ENCODE measurements around the gene HIVEP3. TPM values are rescaled to one million over a fixed set of nuclear protein-coding genes. Genes with fewer than 3 reads are reported as not detected.

HIVEP3 gene
- total RNA-seq, 2 experiments from 2014 or later, result 13.2 to 13.4 TPM

DNA sequence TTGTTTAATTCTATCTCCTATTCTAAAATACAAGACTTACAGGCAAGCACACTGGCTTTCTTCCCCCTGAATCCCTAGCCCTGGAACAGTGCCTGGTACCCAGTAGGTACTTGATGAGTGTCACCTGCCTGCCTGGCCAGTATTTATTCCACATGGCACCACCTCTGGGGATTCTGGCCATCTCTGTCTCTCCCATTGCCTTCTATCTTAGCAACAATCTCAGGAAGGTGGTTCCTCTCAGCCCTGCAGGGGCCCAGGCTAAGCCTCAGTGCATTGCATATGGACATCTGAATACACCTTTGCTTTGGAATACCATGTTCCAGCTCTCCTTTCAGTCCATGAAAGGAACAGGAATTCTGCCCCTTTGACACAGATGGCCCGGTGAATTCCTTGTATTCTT lies 81.0 kb downstream of the HIVEP3 start:
- intact Hi-C loops (cut with micrococcal nuclease), result no loop called here
- DNase-seq, result no peak
- no peaks in the 10 kb centered on the region for H3K36me3 Mint-ChIP-seq (ENCODE audit: low read depth)
- no peaks in the 10 kb centered on the region for H3K27me3 Mint-ChIP-seq (ENCODE audit: low read depth)
- peaks cover 5% of the 10 kb centered on the region for H3K4me1 Mint-ChIP-seq (ENCODE audit: low read depth)
- CTCF ChIA-PET, result interaction anchor here (1.2 kb wide), 1 partner anchor 181 kb away, joined by 3 read pairs; no protein-coding TSS in a partner anchor
- H3K27ac Mint-ChIP-seq, result no peak overlapping the region
- H3K9me3 Mint-ChIP-seq, result no peaks in the 10 kb centered on the region
- no peak overlapping the region for H3K4me3 Mint-ChIP-seq

DNA sequence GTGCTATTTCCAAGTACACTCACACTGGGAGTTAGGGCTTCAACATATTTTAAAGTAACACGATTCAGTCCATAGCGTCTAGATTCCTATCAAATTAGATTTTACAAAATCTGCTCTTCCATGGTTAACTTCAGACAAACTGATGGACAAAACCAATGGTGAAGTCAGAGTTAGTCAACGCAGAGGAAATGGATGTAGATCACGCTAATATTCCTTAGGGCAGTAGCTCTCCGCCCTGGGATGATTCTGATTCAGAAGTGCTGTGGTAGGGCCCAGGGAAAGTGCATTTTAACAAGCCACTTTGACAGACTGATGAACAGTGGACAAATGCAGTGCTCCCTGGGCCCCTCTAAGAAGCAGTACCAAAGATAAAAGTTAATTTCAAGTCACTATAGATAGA lies 83.2 kb downstream of the HIVEP3 start:
- intact Hi-C loops (cut with micrococcal nuclease), result no loop called here
- no peaks in the 10 kb centered on the region for H3K9me3 Mint-ChIP-seq

DNA sequence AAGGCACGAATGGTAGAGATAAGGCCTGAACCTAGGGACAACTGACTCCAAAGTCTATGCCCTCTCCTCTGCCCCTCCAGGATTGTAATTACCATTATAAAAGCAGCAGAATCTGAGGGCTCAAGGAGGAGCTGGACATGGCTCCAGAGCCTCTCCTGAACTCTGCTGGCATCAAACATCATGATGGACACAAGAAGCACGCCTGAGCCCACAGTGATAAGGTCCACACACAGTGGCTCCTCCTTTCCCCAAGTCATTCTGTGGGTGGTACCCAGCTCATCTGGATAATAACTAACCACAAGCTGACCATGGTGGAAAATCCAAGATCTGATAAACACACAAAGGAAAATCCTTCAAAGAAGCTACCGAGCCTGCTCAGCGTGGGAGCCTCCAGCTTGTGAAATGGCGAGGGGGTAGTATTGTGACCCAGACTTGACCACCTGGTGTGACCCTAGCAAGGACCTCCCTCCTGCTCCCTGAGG lies 85.2 kb downstream of the HIVEP3 start:
- Mint-ChIP-seq H3K4me1 (ENCODE audit: low read depth) (no peaks in the 10 kb centered on the region), H3K27me3 (ENCODE audit: low read depth) (no peaks in the 10 kb centered on the region), H3K27ac (no peak overlapping the region), H3K9me3 (no peaks in the 10 kb centered on the region), H3K36me3 (ENCODE audit: low read depth) (no peaks in the 10 kb centered on the region), H3K4me3 (no peak overlapping the region)
- DNase-seq, result no peak
- CTCF ChIA-PET, result interaction anchor here (1.3 kb wide), 1 partner anchor 28 kb away, joined by 4 read pairs; no protein-coding TSS in a partner anchor
- intact Hi-C loops (cut with micrococcal nuclease), result no loop called here

More for the DNA sequence above, 83.2 kb downstream of the HIVEP3 start:
- no peak overlapping the region for H3K4me3 Mint-ChIP-seq
- no peak overlapping the region for H3K27ac Mint-ChIP-seq
- no peaks in the 10 kb centered on the region for H3K27me3 Mint-ChIP-seq (ENCODE audit: low read depth)
- DNase-seq, result no peak
- no peaks in the 10 kb centered on the region for H3K36me3 Mint-ChIP-seq (ENCODE audit: low read depth)
- CTCF ChIA-PET, result interaction anchor here (0.9 kb wide), 1 partner anchor 262 kb away, joined by 3 read pairs; no protein-coding TSS in a partner anchor
- no peaks in the 10 kb centered on the region for H3K4me1 Mint-ChIP-seq (ENCODE audit: low read depth)

DNA sequence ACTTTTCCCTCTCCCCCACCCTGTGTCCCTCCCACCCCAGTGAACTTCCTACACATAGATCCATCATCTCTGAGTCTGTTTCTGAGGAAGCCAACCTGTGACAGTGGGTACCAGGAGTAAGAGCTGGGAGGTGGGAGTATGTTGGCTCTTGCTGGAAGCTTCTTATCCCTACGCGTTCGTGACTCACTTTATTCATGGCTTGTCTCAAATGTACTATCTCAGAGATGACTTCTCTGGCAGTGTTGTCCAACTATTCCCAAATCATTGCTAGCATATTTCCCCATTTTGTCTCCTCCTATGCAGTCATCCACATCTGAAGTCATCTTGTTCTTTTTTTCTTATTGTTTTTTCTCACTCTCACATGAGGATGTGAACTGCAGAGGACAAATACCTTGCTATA lies 88.0 kb downstream of the HIVEP3 start:
- no peak overlapping the region for H3K4me3 Mint-ChIP-seq
- intact Hi-C loops (cut with micrococcal nuclease), result no loop called here
- CTCF ChIA-PET, result no interaction called here
- no peaks in the 10 kb centered on the region for H3K9me3 Mint-ChIP-seq
- no peaks in the 10 kb centered on the region for H3K27me3 Mint-ChIP-seq (ENCODE audit: low read depth)
- H3K4me1 Mint-ChIP-seq (ENCODE audit: low read depth), result no peaks in the 10 kb centered on the region
- no peak overlapping the region for H3K27ac Mint-ChIP-seq
- no peak for DNase-seq
- H3K36me3 Mint-ChIP-seq (ENCODE audit: low read depth), result no peaks in the 10 kb centered on the region

DNA sequence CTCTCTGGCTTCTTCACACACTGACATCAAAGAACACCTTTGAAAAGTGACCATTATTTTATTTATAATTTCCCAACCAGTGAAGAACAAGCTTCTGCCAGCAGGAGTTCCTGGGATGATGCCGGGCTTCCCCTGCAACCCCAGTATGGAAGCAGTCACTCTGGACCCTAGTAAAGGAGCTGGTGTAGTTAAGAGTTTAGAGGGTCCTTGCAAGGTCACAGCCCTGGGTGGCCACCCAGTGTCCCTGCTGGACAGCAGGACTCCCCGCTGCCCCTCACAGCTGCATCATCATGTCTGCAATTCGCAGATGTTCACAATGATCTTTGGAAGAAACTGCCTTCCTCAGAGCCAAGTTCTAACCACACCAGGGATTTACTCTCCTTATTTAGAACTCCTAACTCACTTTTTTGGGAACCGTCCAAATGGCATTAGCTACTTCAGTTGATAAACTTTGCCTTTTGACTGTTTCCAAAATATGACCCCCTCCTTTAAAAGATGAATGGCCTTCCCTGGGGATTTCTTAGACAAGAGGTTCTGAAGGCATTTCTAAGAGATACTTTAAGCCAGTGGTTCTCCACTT lies 90.6 kb downstream of the HIVEP3 start:
- no peak for DNase-seq
- CTCF ChIA-PET, result interaction anchor here (1.2 kb wide), 1 partner anchor 345 kb away, joined by 4 read pairs; no protein-coding TSS in a partner anchor
- Mint-ChIP-seq H3K9me3 (no peaks in the 10 kb centered on the region), H3K4me3 (no peak overlapping the region), H3K27me3 (ENCODE audit: low read depth) (no peaks in the 10 kb centered on the region), H3K27ac (no peak overlapping the region), H3K36me3 (ENCODE audit: low read depth) (no peaks in the 10 kb centered on the region), H3K4me1 (ENCODE audit: low read depth) (no peaks in the 10 kb centered on the region)
- intact Hi-C loops (cut with micrococcal nuclease), result no loop called here

DNA sequence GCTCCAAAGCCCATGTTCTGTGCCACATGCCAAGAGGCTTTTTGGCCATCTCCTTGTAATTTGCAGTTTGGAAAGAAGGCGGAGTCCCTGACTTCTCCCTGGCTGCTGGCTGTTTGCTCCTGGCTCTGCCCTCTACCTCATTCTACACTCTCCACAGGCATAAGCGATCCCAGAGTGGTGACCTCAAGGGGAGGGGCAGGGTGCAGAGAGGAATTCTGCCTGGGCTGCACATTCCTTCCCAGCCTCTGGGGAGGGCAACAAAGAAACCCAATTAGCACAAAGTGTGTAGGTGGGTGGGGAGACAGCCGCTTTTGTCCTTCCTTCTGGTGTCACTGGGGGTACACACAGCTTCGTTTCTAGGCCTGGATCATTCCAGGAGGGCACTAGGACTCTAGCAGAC lies 95.3 kb downstream of the HIVEP3 start:
- intact Hi-C loops (cut with micrococcal nuclease), result no loop called here
- Mint-ChIP-seq H3K27ac (no peak overlapping the region), H3K4me1 (ENCODE audit: low read depth) (peaks cover 12% of the 10 kb centered on the region), H3K27me3 (ENCODE audit: low read depth) (no peaks in the 10 kb centered on the region), H3K36me3 (ENCODE audit: low read depth) (no peaks in the 10 kb centered on the region), H3K9me3 (no peaks in the 10 kb centered on the region), H3K4me3 (no peak overlapping the region)
- CTCF ChIA-PET, result no interaction called here
- no peak for DNase-seq

DNA sequence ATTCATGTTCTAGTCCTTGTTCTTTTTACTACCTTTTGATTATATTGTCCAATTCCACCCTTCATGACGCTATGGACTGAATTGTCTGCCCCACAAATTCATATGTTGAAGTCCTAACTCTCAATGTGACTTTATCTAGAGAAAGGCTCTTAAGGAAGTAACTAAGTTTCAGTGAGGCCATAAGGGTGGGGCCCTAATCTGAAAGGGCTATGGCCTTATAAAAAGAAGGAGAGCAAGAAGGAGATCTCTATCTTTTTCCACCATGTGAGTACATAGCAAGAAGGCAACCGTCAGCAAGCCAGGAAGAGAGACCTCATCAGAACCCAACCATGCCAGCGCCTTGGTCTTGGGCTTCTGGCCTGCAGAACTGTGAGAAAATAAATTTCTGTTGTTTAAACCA lies 95.9 kb downstream of the HIVEP3 start:
- no peaks in the 10 kb centered on the region for H3K36me3 Mint-ChIP-seq (ENCODE audit: low read depth)

DNA sequence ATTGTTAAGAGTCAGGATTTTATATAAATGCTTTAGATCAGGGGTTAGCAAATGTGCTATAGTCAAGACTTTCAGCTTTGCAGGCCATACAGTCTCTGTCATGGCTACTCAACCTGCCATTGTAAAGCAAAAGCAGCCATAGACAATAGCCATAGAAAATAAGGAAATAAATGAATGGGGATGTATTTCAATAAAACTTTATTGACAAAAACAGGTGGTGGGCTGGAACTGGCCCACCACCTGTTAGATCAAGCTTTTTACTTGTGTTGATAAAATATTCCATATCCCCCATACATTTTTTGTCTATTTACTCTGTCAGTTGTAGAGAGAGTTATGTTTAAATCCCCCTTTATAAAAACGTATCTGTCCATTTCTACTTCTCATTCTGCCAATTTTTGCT lies 98.9 kb downstream of the HIVEP3 start:
- no peak for DNase-seq
- intact Hi-C loops (cut with micrococcal nuclease), result no loop called here

More for the DNA sequence above, 95.9 kb downstream of the HIVEP3 start:
- DNase-seq, result no peak
- CTCF ChIA-PET, result interaction anchor here (0.5 to 0.6 kb wide), 2 partner anchors 303 to 523 kb away, joined by 3 read pairs; no protein-coding TSS in a partner anchor
- Mint-ChIP-seq H3K4me3 (no peak overlapping the region), H3K27ac (no peak overlapping the region), H3K4me1 (ENCODE audit: low read depth) (peaks cover 12% of the 10 kb centered on the region), H3K9me3 (no peaks in the 10 kb centered on the region), H3K27me3 (ENCODE audit: low read depth) (no peaks in the 10 kb centered on the region)
- intact Hi-C loops (cut with micrococcal nuclease), result no loop called here

DNA sequence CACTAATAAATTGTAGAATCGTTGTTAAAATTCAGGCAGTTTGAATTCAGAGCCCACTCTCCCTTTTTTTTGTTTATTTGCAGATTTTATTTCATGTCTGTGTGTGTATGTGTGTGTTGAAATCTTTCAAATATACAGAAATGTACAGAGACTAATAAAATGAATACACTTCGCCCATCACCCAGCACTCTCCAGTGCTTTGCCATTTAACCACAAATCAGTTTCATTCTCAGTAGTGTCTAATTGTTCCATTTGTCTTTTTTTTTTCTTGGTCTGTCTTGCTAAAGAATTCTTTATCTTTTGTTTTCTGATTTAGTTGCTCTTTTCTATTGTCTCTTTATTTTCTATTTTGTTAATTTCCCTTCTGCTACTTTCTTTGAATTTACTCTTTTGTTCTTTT lies 99.7 kb downstream of the HIVEP3 start:
- H3K4me1 Mint-ChIP-seq (ENCODE audit: low read depth), result peaks cover 12% of the 10 kb centered on the region
- CTCF ChIA-PET, result no interaction called here
- no peak overlapping the region for H3K27ac Mint-ChIP-seq
- no peaks in the 10 kb centered on the region for H3K27me3 Mint-ChIP-seq (ENCODE audit: low read depth)
- intact Hi-C loops (cut with micrococcal nuclease), result no loop called here
- DNase-seq, result no peak
- no peaks in the 10 kb centered on the region for H3K9me3 Mint-ChIP-seq
- no peaks in the 10 kb centered on the region for H3K36me3 Mint-ChIP-seq (ENCODE audit: low read depth)
- H3K4me3 Mint-ChIP-seq, result no peak overlapping the region

More for the DNA sequence above, 98.9 kb downstream of the HIVEP3 start:
- H3K27me3 Mint-ChIP-seq (ENCODE audit: low read depth), result no peaks in the 10 kb centered on the region
- H3K4me1 Mint-ChIP-seq (ENCODE audit: low read depth), result peaks cover 12% of the 10 kb centered on the region
- CTCF ChIA-PET, result no interaction called here
- H3K4me3 Mint-ChIP-seq, result no peak overlapping the region
- H3K36me3 Mint-ChIP-seq (ENCODE audit: low read depth), result no peaks in the 10 kb centered on the region
- H3K27ac Mint-ChIP-seq, result no peak overlapping the region
- no peaks in the 10 kb centered on the region for H3K9me3 Mint-ChIP-seq

DNA sequence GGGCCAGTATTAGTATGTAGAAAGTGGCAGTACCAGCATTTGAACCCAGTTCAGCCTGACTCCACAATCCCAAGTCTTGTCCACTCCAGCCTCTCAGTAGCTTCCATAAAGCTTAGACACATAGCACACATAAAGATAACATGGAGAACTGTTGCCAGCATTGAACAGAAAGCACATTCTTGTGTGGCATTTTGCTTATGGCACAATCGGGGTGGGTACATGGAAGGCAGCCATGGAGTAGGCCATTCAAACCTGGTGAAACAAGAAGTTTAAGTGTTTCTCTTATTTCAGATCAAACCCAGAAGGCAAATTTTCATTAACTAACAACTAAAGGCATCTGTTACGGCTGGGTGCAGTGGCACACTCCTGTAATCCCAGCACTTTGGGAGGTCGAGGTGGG lies 102.7 kb downstream of the HIVEP3 start:
- H3K27me3 Mint-ChIP-seq (ENCODE audit: low read depth), result no peaks in the 10 kb centered on the region
- H3K36me3 Mint-ChIP-seq (ENCODE audit: low read depth), result no peaks in the 10 kb centered on the region
- H3K27ac Mint-ChIP-seq, result no peak overlapping the region
- H3K9me3 Mint-ChIP-seq, result no peaks in the 10 kb centered on the region
- DNase-seq, result no peak
- H3K4me1 Mint-ChIP-seq (ENCODE audit: low read depth), result peaks cover 22% of the 10 kb centered on the region
- intact Hi-C loops (cut with micrococcal nuclease), result no loop called here
- no peak overlapping the region for H3K4me3 Mint-ChIP-seq
- CTCF ChIA-PET, result no interaction called here

DNA sequence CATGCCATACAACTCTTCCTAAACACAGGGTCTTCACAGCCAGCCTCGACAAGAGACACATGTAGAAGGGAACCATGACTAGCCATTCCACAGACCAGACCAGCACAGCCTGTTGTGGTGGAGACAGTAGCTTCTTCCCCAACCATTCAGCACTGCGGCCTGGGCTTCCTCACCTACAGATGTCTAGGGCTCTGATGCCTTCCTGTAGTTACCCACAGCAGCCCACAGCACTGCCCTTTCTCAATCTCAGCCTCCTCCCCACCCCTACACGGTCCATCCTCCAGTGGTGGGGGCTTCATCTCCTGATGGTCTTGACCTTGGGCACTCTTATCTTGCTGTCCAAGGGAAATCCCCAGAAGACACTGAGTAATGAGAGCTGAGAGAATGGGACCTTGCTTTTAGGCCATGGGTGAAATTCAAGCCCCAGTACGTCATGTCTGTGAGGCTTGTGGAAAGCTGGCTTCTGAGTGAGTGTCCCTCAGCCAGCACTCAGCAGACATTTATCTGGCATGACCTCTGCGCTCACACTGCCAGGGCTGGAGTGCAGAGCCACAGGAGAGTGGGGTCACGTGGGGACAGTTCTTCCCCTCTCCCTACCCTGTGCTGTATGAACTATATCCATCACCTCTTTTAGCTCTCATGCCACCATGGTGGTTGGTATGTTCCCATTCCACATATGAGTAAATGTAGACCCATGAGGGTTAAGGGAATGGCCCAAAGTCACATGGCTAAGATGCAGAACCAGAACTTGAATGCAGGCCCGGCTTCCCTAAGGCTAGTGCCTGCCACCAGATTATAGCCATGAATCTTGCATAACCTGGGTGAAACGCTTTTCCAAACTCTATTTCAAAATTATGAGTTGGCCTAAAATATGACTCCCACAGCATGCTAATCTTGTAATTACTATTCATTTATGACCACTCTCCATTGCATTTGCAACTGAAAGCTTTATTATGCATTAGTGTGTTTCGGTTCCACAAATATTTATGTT lies 104.7 kb downstream of the HIVEP3 start:
- H3K9me3 Mint-ChIP-seq, result no peaks in the 10 kb centered on the region
- H3K4me1 Mint-ChIP-seq (ENCODE audit: low read depth), result peaks cover 36% of the 10 kb centered on the region
- intact Hi-C loops (cut with micrococcal nuclease), result loop anchor here (5.0 kb wide), 2 partner anchors 223 to 333 kb away; no protein-coding TSS in a partner anchor
- no peaks in the 10 kb centered on the region for H3K27me3 Mint-ChIP-seq (ENCODE audit: low read depth)
- DNase-seq, result no peak
- no peaks in the 10 kb centered on the region for H3K36me3 Mint-ChIP-seq (ENCODE audit: low read depth)
- CTCF ChIA-PET, result no interaction called here
- no peak overlapping the region for H3K4me3 Mint-ChIP-seq
- no peak overlapping the region for H3K27ac Mint-ChIP-seq

DNA sequence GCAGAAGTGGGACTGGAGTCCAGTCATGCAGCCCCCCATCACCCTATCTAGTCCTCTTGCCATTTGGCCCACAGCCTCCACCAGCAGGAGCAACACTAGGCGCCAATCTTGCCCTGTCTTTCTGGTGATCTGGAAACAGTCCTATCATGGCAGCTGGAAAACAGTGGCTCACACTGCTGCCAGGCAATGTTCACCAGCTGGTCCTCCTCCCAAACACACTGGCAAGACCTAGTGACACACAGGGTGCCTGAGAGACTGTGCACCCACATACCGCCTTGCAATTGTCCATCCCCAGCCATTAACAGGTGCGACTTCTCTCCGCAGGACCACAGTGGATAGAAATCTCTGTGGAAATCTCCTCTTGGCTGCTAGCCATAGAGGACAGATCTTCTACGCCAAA lies 105.5 kb downstream of the HIVEP3 start:
- H3K27ac Mint-ChIP-seq, result no peak overlapping the region
- no peak overlapping the region for H3K4me3 Mint-ChIP-seq
- no peaks in the 10 kb centered on the region for H3K27me3 Mint-ChIP-seq (ENCODE audit: low read depth)
- no peaks in the 10 kb centered on the region for H3K9me3 Mint-ChIP-seq
- intact Hi-C loops (cut with micrococcal nuclease), result loop anchor here (5.0 kb wide), 2 partner anchors 224 to 334 kb away; no protein-coding TSS in a partner anchor
- peaks cover 33% of the 10 kb centered on the region for H3K4me1 Mint-ChIP-seq (ENCODE audit: low read depth)
- no peaks in the 10 kb centered on the region for H3K36me3 Mint-ChIP-seq (ENCODE audit: low read depth)
- no peak for DNase-seq
- CTCF ChIA-PET, result interaction anchor here (1.5 kb wide), 1 partner anchor 53 kb away, joined by 5 read pairs; no protein-coding TSS in a partner anchor

Measured in activated naive CD4-positive, alpha-beta T cell treated with anti-CD3 and anti-CD28 coated beads for 36 hours (primary cell).